Gastrocnemius medialis (tissue), 4 donors: Measurements from ENCODE around the gene MMP2. TPM values are rescaled to one million over a fixed set of nuclear protein-coding genes. Genes with fewer than 3 reads are reported as not detected.

Experiments
- ATAC-seq, 2 donors: fragments of 150-250 bp; one replicate each; pipeline ENCODE4 v1.9.1; 2016
- DNase-seq, 2 donors: peaks; one replicate each; pipeline ENCODE4 v3.0.0-alpha.2; 2019
- H3K27ac ChIP-seq, 4 donors: fragments of 200-600 bp; sonication (generic); 1 replicate in 1 of 4; 2 replicates in 3 of 4; pipeline ENCODE4 v1.5.1; 2016 to 2018; ENCODE audit warnings: mild to moderate bottlenecking in 2 of 4, moderate library complexity in 1 of 4
- H3K27me3 ChIP-seq, 3 donors: fragments of 200-600 bp; sonication (generic) in 2 of 3; 1 replicate in 1 of 3; 2 replicates in 2 of 3; pipeline versions ENCODE4 v1.5.1 to v1.6.0; 2016 to 2019; ENCODE audit warnings: mild to moderate bottlenecking in 1 of 3, moderate library complexity in 1 of 3
- H3K36me3 ChIP-seq, 2 donors: fragments of 200-600 bp; sonication (generic) in 1 of 2; one replicate each; pipeline ENCODE4 v1.5.1; 2017 to 2018
- H3K4me1 ChIP-seq, 2 donors: fragments of 200-600 bp; sonication (generic) in 1 of 2; one replicate each; pipeline ENCODE4 v1.5.1; 2016 to 2017; ENCODE audit warnings: mild to moderate bottlenecking in 2 of 2
- H3K4me3 ChIP-seq, 4 donors: fragments of 200-600 bp; sonication (generic) in 3 of 4; 1 replicate in 1 of 4; 2 replicates in 3 of 4; pipeline ENCODE4 v1.5.1; 2016 to 2019; ENCODE audit warnings: mild to moderate bottlenecking in 2 of 4
- H3K9me3 ChIP-seq, 3 donors: fragments of 200-600 bp; sonication (generic) in 2 of 3; 1 replicate in 1 of 3; 2 replicates in 2 of 3; pipeline ENCODE4 v1.5.1; 2016 to 2019
- POLR2A ChIP-seq, 2 donors: fragments of 450-650 bp; IDR thresholded peaks; one replicate each; pipeline ENCODE4 v1.6.1; 2017; ENCODE audit warnings: antibody characterized with exemption in 2 of 2, mild to moderate bottlenecking in 2 of 2, moderate library complexity in 2 of 2
- in situ Hi-C, 4 donors: fragments of 200-750 bp; cut with MboI; loops; one replicate each; pipeline versions ENCODE4 v1.15.0 to v1.8.0; 2017; ENCODE audit warnings: low sequenced_read_pairs in 4 of 4
- intact Hi-C: fragments of 100-400 bp; cut with DNase I; formaldehyde crosslinking; loops from one replicate; pipeline ENCODE4 v1.15.1; 2023; ENCODE audit warnings: low total_unique reads
- total RNA-seq, 4 donors: library from RNA; depleted of rRNA; stranded (reverse); fragments of >200 nt; gene quantifications; one replicate each; pipeline versions ENCODE4 v1.1.0 to v1.2.3, GENCODE V29; 2016
- TF ChIP-seq, protein P1 (sequence below), 5 experiments: fragments of 450-650 bp in 3 of 5; fragments of 200-600 bp in 2 of 5; sonication (generic) in 2 of 5; IDR thresholded peaks in 4 of 5; conservative IDR thresholded peaks in 1 of 5; 1 replicate in 4 of 5; 2 replicates in 1 of 5; pipeline ENCODE4 v1.5.1; 2016 to 2019; ENCODE audit warnings: antibody characterized with exemption in 5 of 5, mild to moderate bottlenecking in 3 of 5, moderate library complexity in 3 of 5

The MMP2 gene
- total RNA-seq, 4 donors from 2014 or later, result 26.6 to 119 (median 55.6) TPM

DNA sequence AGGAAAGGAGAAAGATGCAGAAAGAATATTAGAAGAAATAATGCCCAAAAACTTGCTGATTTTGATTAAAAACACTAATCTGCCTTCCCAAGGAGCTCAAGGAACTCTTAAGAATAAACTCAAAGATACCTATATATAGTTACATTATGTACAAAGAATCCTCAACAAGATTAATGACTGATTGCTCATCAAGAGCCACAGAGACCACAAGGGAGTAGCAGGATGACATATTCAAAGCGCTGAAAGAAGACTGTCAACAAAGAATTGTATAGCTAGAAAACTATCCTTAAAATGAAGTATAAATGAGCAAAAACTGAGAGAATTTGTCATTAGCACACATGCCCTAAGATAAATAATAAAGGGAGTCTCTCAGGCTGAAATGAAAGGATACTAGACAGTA lies 36.1 kb downstream of the MMP2 start:
- no peaks in the 10 kb centered on the region for H3K9me3 ChIP-seq
- H3K27ac ChIP-seq, result no peak overlapping the region
- intact Hi-C loops, result no loop called here
- no peak overlapping the region for H3K4me3 ChIP-seq
- no peak for TF ChIP-seq POLR2A (IDR thresholded peaks at IDR 0.05)
- TF ChIP-seq, protein P1, sequence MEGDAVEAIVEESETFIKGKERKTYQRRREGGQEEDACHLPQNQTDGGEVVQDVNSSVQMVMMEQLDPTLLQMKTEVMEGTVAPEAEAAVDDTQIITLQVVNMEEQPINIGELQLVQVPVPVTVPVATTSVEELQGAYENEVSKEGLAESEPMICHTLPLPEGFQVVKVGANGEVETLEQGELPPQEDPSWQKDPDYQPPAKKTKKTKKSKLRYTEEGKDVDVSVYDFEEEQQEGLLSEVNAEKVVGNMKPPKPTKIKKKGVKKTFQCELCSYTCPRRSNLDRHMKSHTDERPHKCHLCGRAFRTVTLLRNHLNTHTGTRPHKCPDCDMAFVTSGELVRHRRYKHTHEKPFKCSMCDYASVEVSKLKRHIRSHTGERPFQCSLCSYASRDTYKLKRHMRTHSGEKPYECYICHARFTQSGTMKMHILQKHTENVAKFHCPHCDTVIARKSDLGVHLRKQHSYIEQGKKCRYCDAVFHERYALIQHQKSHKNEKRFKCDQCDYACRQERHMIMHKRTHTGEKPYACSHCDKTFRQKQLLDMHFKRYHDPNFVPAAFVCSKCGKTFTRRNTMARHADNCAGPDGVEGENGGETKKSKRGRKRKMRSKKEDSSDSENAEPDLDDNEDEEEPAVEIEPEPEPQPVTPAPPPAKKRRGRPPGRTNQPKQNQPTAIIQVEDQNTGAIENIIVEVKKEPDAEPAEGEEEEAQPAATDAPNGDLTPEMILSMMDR (IDR thresholded peaks at IDR 0.05 in 4 of 5, conservative IDR thresholded peaks at IDR 0.05 in 1 of 5), result no peak
- H3K27me3 ChIP-seq, result no peaks in the 10 kb centered on the region
- DNase-seq, result no peak
- no peak for ATAC-seq
- H3K4me1 ChIP-seq, result no peaks in the 10 kb centered on the region
- in situ Hi-C loops, result no loop called here
- H3K36me3 ChIP-seq, result no peaks in the 10 kb centered on the region

DNA sequence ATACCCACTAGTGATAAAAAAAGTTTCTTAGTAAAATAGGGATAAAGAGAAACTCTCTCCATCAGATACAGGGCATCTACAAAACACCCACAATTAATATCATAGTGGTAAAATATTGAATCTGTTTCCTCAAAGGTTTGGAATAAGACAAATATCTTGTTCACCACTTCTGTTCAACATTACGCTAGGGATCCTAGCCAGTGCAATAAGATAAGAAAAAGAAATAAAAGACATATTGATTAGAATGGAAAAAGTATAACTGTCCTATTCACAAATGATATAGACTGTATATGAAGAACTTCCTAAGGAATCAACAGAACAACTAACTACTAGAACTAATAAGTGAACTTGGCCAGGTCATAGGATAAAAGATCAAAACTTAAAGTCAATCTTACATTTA lies 42.8 kb downstream of the MMP2 start:
- ATAC-seq (no peak), DNase-seq (no peak)
- H3K9me3 ChIP-seq, result no peaks in the 10 kb centered on the region
- in situ Hi-C loops, result no loop called here
- intact Hi-C loops, result no loop called here
- no peaks in the 10 kb centered on the region for H3K27me3 ChIP-seq
- H3K27ac ChIP-seq, result no peak overlapping the region
- no peak overlapping the region for H3K4me3 ChIP-seq
- TF ChIP-seq, protein P1 (IDR thresholded peaks at IDR 0.05 in 4 of 5, conservative IDR thresholded peaks at IDR 0.05 in 1 of 5), result no peak
- no peak for TF ChIP-seq POLR2A (IDR thresholded peaks at IDR 0.05)
- no peaks in the 10 kb centered on the region for H3K36me3 ChIP-seq
- no peaks in the 10 kb centered on the region for H3K4me1 ChIP-seq

- no peak overlapping the region for H3K4me3 ChIP-seq
- TF ChIP-seq POLR2A (IDR thresholded peaks at IDR 0.05), result no peak
- TF ChIP-seq, protein P1 (IDR thresholded peaks at IDR 0.05 in 4 of 5, conservative IDR thresholded peaks at IDR 0.05 in 1 of 5), result no peak
- ATAC-seq (peak in 1 of 2 donors; percentile 39), DNase-seq (no peak)
- intact Hi-C loops (no loop called here), in situ Hi-C loops (no loop called here)
- H3K27ac ChIP-seq, result peak overlapping the region; percentile 18 to 49 (median 46)
- no peaks in the 10 kb centered on the region for H3K4me1 ChIP-seq
- no peaks in the 10 kb centered on the region for H3K9me3 ChIP-seq
- H3K27me3 ChIP-seq, result no peaks in the 10 kb centered on the region
- no peaks in the 10 kb centered on the region for H3K36me3 ChIP-seq
Measured at GRCh38 chr16:55526441-55526840, 47.4 kb downstream of the MMP2 start.

DNA sequence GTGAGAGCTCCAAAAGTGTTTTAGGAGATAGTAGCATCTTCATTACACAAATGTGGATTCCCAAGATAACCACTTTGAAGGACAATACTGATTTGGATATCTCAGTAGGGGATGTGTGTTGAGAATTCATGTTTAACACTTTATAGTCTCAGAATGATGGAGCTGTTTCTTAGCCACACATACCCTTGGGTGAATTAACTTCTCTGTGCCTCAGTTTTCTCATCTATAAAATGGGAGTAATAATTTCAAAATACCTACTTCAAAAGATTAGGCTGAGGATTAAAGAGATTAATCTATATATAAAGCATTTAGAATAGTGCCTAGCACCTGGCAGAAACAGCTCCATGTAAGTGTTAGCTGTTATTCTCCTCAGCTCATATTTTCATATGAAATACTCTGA lies 48.9 kb downstream of the MMP2 start:
- Histone ChIP-seq H3K4me1 (no peaks in the 10 kb centered on the region), H3K4me3 (no peak overlapping the region), H3K27ac (no peak overlapping the region), H3K36me3 (no peaks in the 10 kb centered on the region), H3K9me3 (no peaks in the 10 kb centered on the region), H3K27me3 (no peaks in the 10 kb centered on the region)
- DNase-seq (no peak), ATAC-seq (no peak)
- intact Hi-C loops, result no loop called here
- no peak for TF ChIP-seq POLR2A (IDR thresholded peaks at IDR 0.05)
- TF ChIP-seq, protein P1 (IDR thresholded peaks at IDR 0.05 in 4 of 5, conservative IDR thresholded peaks at IDR 0.05 in 1 of 5), result no peak
- in situ Hi-C loops, result no loop called here

GRCh38 chr16:55529018-55529417 lies 50.0 kb downstream of the MMP2 start:
- H3K4me1 ChIP-seq, result no peaks in the 10 kb centered on the region
- intact Hi-C loops, result no loop called here
- no peaks in the 10 kb centered on the region for H3K9me3 ChIP-seq
- no peaks in the 10 kb centered on the region for H3K36me3 ChIP-seq
- ATAC-seq, result peak; percentile 49 to 84
- no peaks in the 10 kb centered on the region for H3K27me3 ChIP-seq
- no peak for TF ChIP-seq POLR2A (IDR thresholded peaks at IDR 0.05)
- TF ChIP-seq, protein P1 (IDR thresholded peaks at IDR 0.05 in 4 of 5, conservative IDR thresholded peaks at IDR 0.05 in 1 of 5), result no peak
- in situ Hi-C loops, result no loop called here
- H3K27ac ChIP-seq, result peak overlapping the region in 1 of 4 donors; percentile 8
- DNase-seq, result no peak
- no peak overlapping the region for H3K4me3 ChIP-seq
